ENCODE data around the gene ATP5F1C. TPM values are rescaled to one million over a fixed set of nuclear protein-coding genes. Genes with fewer than 3 reads are reported as not detected.
A peak's percentile ranks its signal among the peaks of the same experiment; 100 is the strongest.

ATP5F1C gene
- total RNA-seq, 2 donors from 2014 or later: 248 to 287 TPM

DNA sequence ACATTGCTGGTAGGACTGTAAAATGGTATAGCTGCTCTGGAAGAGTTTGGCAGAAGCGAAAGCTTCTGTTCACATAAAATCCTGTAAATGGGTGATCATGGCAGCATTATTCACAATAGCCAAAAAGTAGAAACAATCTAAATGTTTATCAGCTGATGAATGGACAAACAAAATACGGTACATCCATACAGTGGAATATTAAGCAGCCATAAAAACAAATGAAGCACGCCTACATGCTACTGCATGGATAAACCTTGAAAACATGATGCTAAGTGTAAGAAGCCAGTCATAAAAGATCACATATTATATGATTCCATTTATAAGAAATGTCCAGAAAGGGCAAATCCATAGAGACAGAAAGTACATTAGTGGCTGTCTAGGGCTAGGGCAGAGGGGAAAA lies 32.9 kb upstream of the ATP5F1C start:
- Histone ChIP-seq H3K27me3 (ENCODE audit: control insufficient read depth, insufficient read depth, low read length, poor library complexity, severe bottlenecking) (no peaks in the 10 kb centered on the region), H3K27ac (ENCODE audit: low read depth, low read length) (no peak overlapping the region), H3K4me1 (ENCODE audit: control insufficient read depth, insufficient read depth, low read length) (no peaks in the 10 kb centered on the region), H3K36me3 (ENCODE audit: control insufficient read depth, insufficient read depth, low read length) (peaks cover 85% of the 10 kb centered on the region), H3K9me3 (ENCODE audit: control insufficient read depth, low read length) (peaks cover 8% of the 10 kb centered on the region), H3K4me3 (ENCODE audit: low read length) (no peak overlapping the region), H3K9ac (ENCODE audit: extremely low read depth, low read length, poor library complexity, severe bottlenecking) (no peak overlapping the region)
- no peak overlapping the region for H3K27ac Mint-ChIP-seq
- H3K4me3 Mint-ChIP-seq: no peak overlapping the region
- H3K27me3 Mint-ChIP-seq (ENCODE audit: insufficient read depth): no peaks in the 10 kb centered on the region
- no peak for DNase-seq
- H3K4me1 Mint-ChIP-seq: no peaks in the 10 kb centered on the region
- peaks cover 79% of the 10 kb centered on the region for H3K36me3 Mint-ChIP-seq (ENCODE audit: low read depth)
- WGBS, 2 experiments (ENCODE audit: insufficient coverage in 1 of 2, insufficient read length in 1 of 2): 100% methylated on average over 2 to 3 of the region's 3 CpGs
- TF ChIP-seq, protein P1, sequence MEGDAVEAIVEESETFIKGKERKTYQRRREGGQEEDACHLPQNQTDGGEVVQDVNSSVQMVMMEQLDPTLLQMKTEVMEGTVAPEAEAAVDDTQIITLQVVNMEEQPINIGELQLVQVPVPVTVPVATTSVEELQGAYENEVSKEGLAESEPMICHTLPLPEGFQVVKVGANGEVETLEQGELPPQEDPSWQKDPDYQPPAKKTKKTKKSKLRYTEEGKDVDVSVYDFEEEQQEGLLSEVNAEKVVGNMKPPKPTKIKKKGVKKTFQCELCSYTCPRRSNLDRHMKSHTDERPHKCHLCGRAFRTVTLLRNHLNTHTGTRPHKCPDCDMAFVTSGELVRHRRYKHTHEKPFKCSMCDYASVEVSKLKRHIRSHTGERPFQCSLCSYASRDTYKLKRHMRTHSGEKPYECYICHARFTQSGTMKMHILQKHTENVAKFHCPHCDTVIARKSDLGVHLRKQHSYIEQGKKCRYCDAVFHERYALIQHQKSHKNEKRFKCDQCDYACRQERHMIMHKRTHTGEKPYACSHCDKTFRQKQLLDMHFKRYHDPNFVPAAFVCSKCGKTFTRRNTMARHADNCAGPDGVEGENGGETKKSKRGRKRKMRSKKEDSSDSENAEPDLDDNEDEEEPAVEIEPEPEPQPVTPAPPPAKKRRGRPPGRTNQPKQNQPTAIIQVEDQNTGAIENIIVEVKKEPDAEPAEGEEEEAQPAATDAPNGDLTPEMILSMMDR (conservative IDR thresholded peaks at IDR 0.05): no peak
- H3K9me3 Mint-ChIP-seq: no peaks in the 10 kb centered on the region

DNA sequence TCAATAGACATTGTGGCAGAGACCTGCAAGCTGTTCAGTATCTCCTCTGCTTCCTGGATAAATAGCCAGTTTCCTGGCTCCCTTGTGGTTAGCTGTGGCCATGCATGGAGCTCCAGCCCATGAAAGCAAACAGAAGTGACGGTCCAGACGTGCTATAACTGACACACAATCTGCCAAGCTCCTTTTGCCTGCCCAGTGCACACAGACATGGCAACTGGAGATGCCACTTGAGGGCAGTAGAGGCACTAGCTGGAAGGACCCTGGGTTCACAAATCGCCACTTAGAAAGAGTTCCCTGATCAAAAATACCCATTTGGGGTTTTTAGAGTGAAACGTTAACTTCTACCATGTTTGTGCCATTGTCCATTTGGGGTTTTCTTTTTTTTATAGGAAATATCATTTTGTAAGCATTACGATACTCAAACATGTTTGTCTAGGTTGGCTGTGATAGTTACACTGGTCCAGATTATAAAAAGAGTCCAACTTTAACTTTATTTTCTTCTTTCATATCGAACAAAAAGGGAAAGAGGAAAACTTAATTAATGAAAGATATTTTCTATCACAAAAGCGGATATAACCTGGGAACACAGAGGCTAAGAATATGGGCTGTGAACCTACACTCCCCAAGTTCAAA lies 31.5 kb upstream of the ATP5F1C start:
- WGBS, 2 experiments (ENCODE audit: insufficient coverage in 1 of 2, insufficient read length in 1 of 2): 92 to 100% methylated on average over 2 to 6 of the region's 7 CpGs
- peak; percentile 55 for DNase-seq

GRCh38 chr10:7763929-7764328 lies 24.0 kb upstream of the ATP5F1C start:
- no peak overlapping the region for H3K27ac ChIP-seq (ENCODE audit: low read depth, low read length)
- H3K27me3 Mint-ChIP-seq (ENCODE audit: insufficient read depth): no peaks in the 10 kb centered on the region
- peaks cover 63% of the 10 kb centered on the region for H3K36me3 Mint-ChIP-seq (ENCODE audit: low read depth)

More for the DNA sequence above, 31.5 kb upstream of the ATP5F1C start:
- H3K4me3 ChIP-seq (ENCODE audit: low read length): no peak overlapping the region
- H3K27ac ChIP-seq (ENCODE audit: low read depth, low read length): no peak overlapping the region
- H3K4me1 ChIP-seq (ENCODE audit: control insufficient read depth, insufficient read depth, low read length): no peaks in the 10 kb centered on the region
- no peaks in the 10 kb centered on the region for H3K4me1 Mint-ChIP-seq
- no peaks in the 10 kb centered on the region for H3K27me3 ChIP-seq (ENCODE audit: control insufficient read depth, insufficient read depth, low read length, poor library complexity, severe bottlenecking)
- H3K9me3 ChIP-seq (ENCODE audit: control insufficient read depth, low read length): peaks cover 8% of the 10 kb centered on the region
- no peak overlapping the region for H3K27ac Mint-ChIP-seq
- TF ChIP-seq, protein P1 (conservative IDR thresholded peaks at IDR 0.05): peak; percentile 71
- H3K4me3 Mint-ChIP-seq: no peak overlapping the region
- no peaks in the 10 kb centered on the region for H3K27me3 Mint-ChIP-seq (ENCODE audit: insufficient read depth)
- H3K9ac ChIP-seq (ENCODE audit: extremely low read depth, low read length, poor library complexity, severe bottlenecking): no peak overlapping the region
- H3K9me3 Mint-ChIP-seq: no peaks in the 10 kb centered on the region
- H3K36me3 ChIP-seq (ENCODE audit: control insufficient read depth, insufficient read depth, low read length): peaks cover 86% of the 10 kb centered on the region
- H3K36me3 Mint-ChIP-seq (ENCODE audit: low read depth): peaks cover 79% of the 10 kb centered on the region

More at GRCh38 chr10:7763929-7764328, 24.0 kb upstream of the ATP5F1C start:
- Mint-ChIP-seq H3K9me3 (no peaks in the 10 kb centered on the region), H3K4me1 (no peaks in the 10 kb centered on the region), H3K27ac (no peak overlapping the region), H3K4me3 (no peak overlapping the region)
- WGBS, 2 experiments (ENCODE audit: insufficient coverage in 1 of 2, insufficient read length in 1 of 2): 94 to 97% methylated on average over 4 of the region's 5 CpGs
- H3K9me3 ChIP-seq (ENCODE audit: control insufficient read depth, low read length): no peaks in the 10 kb centered on the region
- no peak overlapping the region for H3K9ac ChIP-seq (ENCODE audit: extremely low read depth, low read length, poor library complexity, severe bottlenecking)
- TF ChIP-seq, protein P1 (conservative IDR thresholded peaks at IDR 0.05): no peak
- H3K27me3 ChIP-seq (ENCODE audit: control insufficient read depth, insufficient read depth, low read length, poor library complexity, severe bottlenecking): no peaks in the 10 kb centered on the region
- no peak overlapping the region for H3K4me3 ChIP-seq (ENCODE audit: low read length)
- DNase-seq: no peak
- H3K36me3 ChIP-seq (ENCODE audit: control insufficient read depth, insufficient read depth, low read length): peaks cover 73% of the 10 kb centered on the region
- H3K4me1 ChIP-seq (ENCODE audit: control insufficient read depth, insufficient read depth, low read length): no peaks in the 10 kb centered on the region
